ENCODE results near the gene DGKQ. TPM values are rescaled to one million over a fixed set of nuclear protein-coding genes. Genes with fewer than 3 reads are reported as not detected.

The DGKQ gene
- total RNA-seq, 1 donor from 2014 or later = 14.8 TPM

GRCh38 chr4:964346-965025, 8.9 kb downstream of the DGKQ start:
- Histone ChIP-seq H3K27me3 (ENCODE audit: control insufficient read depth, insufficient read depth, low read length) (peaks cover 10% of the 10 kb centered on the region), H3K4me3 (ENCODE audit: low read depth, low read length) (no peak overlapping the region), H3K36me3 (ENCODE audit: control insufficient read depth, insufficient read depth, low read length) (no peaks in the 10 kb centered on the region)
- no peak for DNase-seq (ENCODE audit: low read depth)
- TF ChIP-seq CTCF (IDR thresholded peaks at IDR 0.05; ENCODE audit: insufficient read depth, low read length, poor library complexity, severe bottlenecking) = no peak

GRCh38 chr4:963276-964225, 9.8 kb downstream of the DGKQ start:
- H3K36me3 ChIP-seq (ENCODE audit: control insufficient read depth, insufficient read depth, low read length) = no peaks in the 10 kb centered on the region
- DNase-seq (ENCODE audit: low read depth) = no peak
- no peak for TF ChIP-seq CTCF (IDR thresholded peaks at IDR 0.05; ENCODE audit: insufficient read depth, low read length, poor library complexity, severe bottlenecking)
- no peak overlapping the region for H3K4me3 ChIP-seq (ENCODE audit: low read depth, low read length)
- H3K27me3 ChIP-seq (ENCODE audit: control insufficient read depth, insufficient read depth, low read length) = peaks cover 10% of the 10 kb centered on the region

GRCh38 chr4:962231-963208, 10.8 kb downstream of the DGKQ start:
- TF ChIP-seq CTCF (IDR thresholded peaks at IDR 0.05; ENCODE audit: insufficient read depth, low read length, poor library complexity, severe bottlenecking) = no peak
- no peaks in the 10 kb centered on the region for H3K36me3 ChIP-seq (ENCODE audit: control insufficient read depth, insufficient read depth, low read length)
- H3K27me3 ChIP-seq (ENCODE audit: control insufficient read depth, insufficient read depth, low read length) = peaks cover 2% of the 10 kb centered on the region
- no peak for DNase-seq (ENCODE audit: low read depth)
- H3K4me3 ChIP-seq (ENCODE audit: low read depth, low read length) = no peak overlapping the region

GRCh38 chr4:961351-962230, 11.8 kb downstream of the DGKQ start:
- H3K36me3 ChIP-seq (ENCODE audit: control insufficient read depth, insufficient read depth, low read length) = no peaks in the 10 kb centered on the region

More at GRCh38 chr4:961351-962230, 11.8 kb downstream of the DGKQ start:
- Histone ChIP-seq H3K27me3 (ENCODE audit: control insufficient read depth, insufficient read depth, low read length) (no peaks in the 10 kb centered on the region), H3K4me3 (ENCODE audit: low read depth, low read length) (no peak overlapping the region)
- no peak for DNase-seq (ENCODE audit: low read depth)
- TF ChIP-seq CTCF (IDR thresholded peaks at IDR 0.05; ENCODE audit: insufficient read depth, low read length, poor library complexity, severe bottlenecking) = no peak

Data from kidney epithelial cell (primary cell).